Smooth muscle cell (in vitro differentiated cells): ENCODE data around the gene PYROXD2. TPM values are rescaled to one million over a fixed set of nuclear protein-coding genes. Genes with fewer than 3 reads are reported as not detected.
A peak's percentile ranks its signal among the peaks of the same experiment; 100 is the strongest.

Experiments used
- microRNA counts: library from miRNA; unstranded; fragments of <30 nt; microRNA quantifications from one replicate; lab custom pipeline; 2016
- microRNA-seq: library from miRNA; unstranded; fragments of <30 nt; microRNA quantifications from one replicate; pipeline ENCODE4, GENCODE V29; 2016; ENCODE audit warnings: borderline number of aligned reads
- polyA plus RNA-seq: library from polyadenylated mRNA; unstranded; fragments of >200 nt; fragmentation: Nextera tagmentation; extraction: Ambion mirVana; gene quantifications from 2 replicates; pipeline ENCODE4 v1.2.1, GENCODE V29; 2016
- small RNA-seq: library from RNA; depleted of rRNA; stranded (forward); fragments of <200 nt; gene quantifications from one replicate; pipeline ENCODE3, GENCODE V24; 2014
- total RNA-seq: library from RNA; depleted of rRNA; stranded (reverse); fragments of >200 nt; gene quantifications from 2 replicates; pipeline ENCODE4 v1.2.3, GENCODE V29; 2014

PYROXD2 gene
- total and polyA plus RNA-seq, 2 experiments from 2014 or later = 3.6 to 6.1 TPM

MicroRNAs within 50 kb of the gene (microRNA counts, 767-probe panel; counts per million panel counts)
- 183 counts per million for microRNA hsa-miR-1287 (lab: Ali Mortazavi, UCI)

Small RNA genes lying within 50 kb of the gene (microRNA-seq; reads per million reads assigned to microRNA genes)
- gene MIR1287 (124 reads per million, percentile 59 among the genes with 10 or more reads in this experiment), gene MIR4685 (2.9 reads per million)

Small RNA genes lying within 50 kb of the gene (small RNA-seq; reads per million reads assigned to genes)
- gene MIR4685 = not detected

Other genes starting within 250 kb of the PYROXD2 start
- 19.8 and 27.7 TPM in 2 replicates for gene LOXL4, start 147.0 kb downstream of the PYROXD2 start, total RNA-seq
- 36.2 and 60.2 TPM in 2 replicates for gene LOXL4, start 147.0 kb downstream of the PYROXD2 start, polyA plus RNA-seq
- gene HPS1, start 31.8 kb upstream of the PYROXD2 start, total RNA-seq = 9.6 and 11.5 TPM in 2 replicates
- gene HPS1, start 31.8 kb upstream of the PYROXD2 start, polyA plus RNA-seq = 35.6 and 40.7 TPM in 2 replicates